ENCODE data around the gene PPAN.

- TF ChIP-seq CTCF (IDR thresholded peaks at IDR 0.05; ENCODE audit: low read length), result no peak
- TF ChIP-seq EZH2 (IDR thresholded peaks at IDR 0.05; ENCODE audit: borderline replicate concordance, low read length), result no peak
Measured at GRCh38 chr19:10069046-10069445, 37.1 kb upstream of the PPAN start.

Data from OCI-LY1 (cell line).